IMR-90 (cell line): ENCODE results near the gene ADCYAP1R1. TPM values are rescaled to one million over a fixed set of nuclear protein-coding genes. Genes with fewer than 3 reads are reported as not detected.

Source experiments
- ATAC-seq: fragments of 200-7000 bp; cut with Tn5 transposase; 2 replicates; pipeline ENCODE4 v1.9.1; 2020; ENCODE audit warnings: low read depth, mild to moderate bottlenecking, moderate library complexity
- BruUV-seq: library from RNA; stranded (reverse); fragments of 400-500 nt; replicated peaks from 2 replicates; lab custom pipeline; 2021; lab: Mats Ljungman, UMichigan
- CTCF ChIA-PET: fragments of 300-600 bp; formaldehyde crosslinking; extraction: SDS; loops from one replicate; lab custom pipeline; 2021; ENCODE audit warnings: antibody characterized with exemption; lab: Yijun Ruan, JAX
- POLR2A ChIA-PET: fragments of 300-600 bp; sonication (Branson Sonifier 250); formaldehyde crosslinking; loops from one replicate; lab custom pipeline; 2022; ENCODE audit warnings: antibody characterized with exemption; ENCODE audit not compliant: unreplicated experiment; lab: Charles Lee
- DNase-seq: peaks from one replicate; pipeline ENCODE4 v3.0.0; 2013
- H2AFZ ChIP-seq: replicated peaks from 2 replicates; pipeline ENCODE3; 2013; ENCODE audit warnings: low read length, mild to moderate bottlenecking; ENCODE audit not compliant: poor library complexity
- H2AK5ac ChIP-seq: 2 replicates; pipeline ENCODE4 v1.6.1; 2013; ENCODE audit warnings: low read depth, low read length, inconsistent platforms
- H2AK9ac ChIP-seq: replicated peaks from 2 replicates; pipeline ENCODE3; 2013; ENCODE audit warnings: mild to moderate bottlenecking, low read depth, low read length, moderate library complexity; ENCODE audit not compliant: poor library complexity
- H2BK120ac ChIP-seq: 2 replicates; pipeline ENCODE4 v1.6.1; 2013; ENCODE audit warnings: low read depth, low read length, inconsistent platforms
- H2BK15ac ChIP-seq: 3 replicates; pipeline ENCODE4 v1.6.1; 2013; ENCODE audit warnings: low read depth, low read length, inconsistent platforms
- H2BK20ac ChIP-seq: 2 replicates; pipeline ENCODE4 v1.6.1; 2013; ENCODE audit warnings: low read depth, mild to moderate bottlenecking, inconsistent platforms, low read length, moderate library complexity
- H2BK5ac ChIP-seq: 2 replicates; pipeline ENCODE4 v1.6.1; 2013; ENCODE audit warnings: mild to moderate bottlenecking, low read depth, low read length, inconsistent platforms; ENCODE audit not compliant: poor library complexity, severe bottlenecking
- H3K14ac ChIP-seq: replicated peaks from 2 replicates; pipeline ENCODE4 v1.6.1; 2013; ENCODE audit warnings: low read depth, low read length, inconsistent platforms
- H3K18ac ChIP-seq: 2 replicates; pipeline ENCODE4 v1.6.1; 2013; ENCODE audit warnings: low read depth, low read length, control low read depth
- H3K23ac ChIP-seq: 2 replicates; pipeline ENCODE4 v1.6.1; 2013; ENCODE audit warnings: low read depth, low read length, inconsistent platforms
- H3K27ac ChIP-seq: 2 replicates; pipeline ENCODE4 v1.5.1; 2013; ENCODE audit warnings: mild to moderate bottlenecking, control low read depth, low read length; ENCODE audit not compliant: insufficient read depth
- H3K27me3 ChIP-seq: 2 replicates; pipeline ENCODE4 v1.6.1; 2013; ENCODE audit warnings: low read length; ENCODE audit not compliant: control insufficient read depth, insufficient read depth
- H3K36me3 ChIP-seq: 2 replicates; pipeline ENCODE4 v1.6.1; 2013; ENCODE audit warnings: low read length, mixed read lengths; ENCODE audit not compliant: control insufficient read depth, insufficient read depth
- H3K4ac ChIP-seq: 2 replicates; pipeline ENCODE4 v1.6.1; 2013; ENCODE audit warnings: low read depth, low read length, inconsistent platforms
- H3K4me1 ChIP-seq: 2 replicates; pipeline ENCODE4 v1.6.1; 2013; ENCODE audit warnings: low read length, mixed read lengths; ENCODE audit not compliant: control insufficient read depth, insufficient read depth
- H3K4me2 ChIP-seq: 2 replicates; pipeline ENCODE4 v1.6.1; 2013; ENCODE audit warnings: low read depth, mild to moderate bottlenecking, control low read depth, low read length, moderate library complexity
- H3K4me3 ChIP-seq: 2 replicates; pipeline ENCODE4 v1.5.1; 2013; ENCODE audit warnings: low read depth, mild to moderate bottlenecking, control low read depth, low read length, moderate library complexity; ENCODE audit not compliant: insufficient read depth
- H3K56ac ChIP-seq: 2 replicates; pipeline ENCODE4 v1.6.1; 2013; ENCODE audit warnings: low read length, inconsistent platforms; ENCODE audit not compliant: insufficient read depth; ENCODE audit errors: extremely low read depth
- H3K79me1 ChIP-seq, 2 experiments: 2 replicates each; pipeline ENCODE4 v1.6.1; 2013; ENCODE audit warnings: low read length in 2 of 2, inconsistent platforms in 1 of 2, low read depth in 1 of 2
- H3K9ac ChIP-seq: 2 replicates; pipeline ENCODE4 v1.6.1; 2013; ENCODE audit warnings: low read depth, low read length, control low read depth
- H3K9me1 ChIP-seq: 2 replicates; pipeline ENCODE4 v1.6.1; 2013; ENCODE audit warnings: low read length, inconsistent platforms; ENCODE audit not compliant: insufficient read depth
- H3K9me3 ChIP-seq: 2 replicates; pipeline ENCODE4 v1.6.1; 2013; ENCODE audit warnings: low read length; ENCODE audit not compliant: control insufficient read depth, insufficient read depth
- H4K20me1 ChIP-seq: 2 replicates; pipeline ENCODE4 v1.6.1; 2013; ENCODE audit warnings: low read length, inconsistent platforms; ENCODE audit not compliant: insufficient read depth
- H4K5ac ChIP-seq: 2 replicates; pipeline ENCODE4 v1.6.1; 2013; ENCODE audit warnings: mild to moderate bottlenecking, low read depth, low read length, control low read depth
- H4K8ac ChIP-seq, 2 experiments: 2 replicates each; pipeline ENCODE4 v1.6.1; 2013; ENCODE audit warnings: low read depth in 2 of 2, low read length in 2 of 2, control low read depth in 1 of 2, inconsistent platforms in 1 of 2
- H4K91ac ChIP-seq: 2 replicates; pipeline ENCODE4 v1.6.1; 2013; ENCODE audit warnings: low read depth, low read length, inconsistent platforms; ENCODE audit not compliant: insufficient read depth
- BHLHE40 ChIP-seq: fragments of 150-350 bp; IDR thresholded peaks from 2 replicates; pipeline ENCODE4 v1.6.1; 2016; ENCODE audit warnings: mild to moderate bottlenecking, low read depth, low read length
- CEBPB ChIP-seq: IDR thresholded peaks from 2 replicates; pipeline ENCODE4 v1.6.1; 2012; ENCODE audit warnings: low read depth, low read length, improper control_type of control experiment
- CHD1 ChIP-seq: IDR thresholded peaks from 2 replicates; pipeline ENCODE4 v1.6.1; 2012; ENCODE audit warnings: low read depth, low read length, improper control_type of control experiment
- CTCF ChIP-seq: conservative IDR thresholded peaks from 2 replicates; pipeline ENCODE4 v1.5.1; 2012; ENCODE audit warnings: mild to moderate bottlenecking, low read depth, low read length, improper control_type of control experiment
- ELK1 ChIP-seq: fragments of 150-350 bp; IDR thresholded peaks from 2 replicates; pipeline ENCODE4 v1.6.1; 2016; ENCODE audit warnings: low read depth, mild to moderate bottlenecking, low read length, moderate library complexity, borderline replicate concordance
- FOS ChIP-seq: fragments of 150-350 bp; IDR thresholded peaks from 2 replicates; pipeline ENCODE4 v1.6.1; 2016; ENCODE audit warnings: low read depth, low read length
- MAFK ChIP-seq: IDR thresholded peaks from 2 replicates; pipeline ENCODE4 v1.6.1; 2012; ENCODE audit warnings: low read depth, low read length, improper control_type of control experiment
- MAZ ChIP-seq: IDR thresholded peaks from 2 replicates; pipeline ENCODE4 v1.6.1; 2012; ENCODE audit warnings: low read depth, mild to moderate bottlenecking, low read length, improper control_type of control experiment, moderate library complexity, borderline replicate concordance
- MXI1 ChIP-seq: IDR thresholded peaks from 2 replicates; pipeline ENCODE4 v1.6.1; 2012; ENCODE audit warnings: low read depth, mild to moderate bottlenecking, low read length, moderate library complexity, borderline replicate concordance
- NFE2L2 ChIP-seq: fragments of 150-350 bp; IDR thresholded peaks from 2 replicates; pipeline ENCODE4 v1.6.1; 2016; ENCODE audit warnings: low read depth, mild to moderate bottlenecking, low read length
- POLR2A ChIP-seq: IDR thresholded peaks from 2 replicates; pipeline ENCODE4 v1.6.1; 2012; ENCODE audit warnings: mild to moderate bottlenecking, low read depth, low read length
- RAD21 ChIP-seq: IDR thresholded peaks from 2 replicates; pipeline ENCODE4 v1.6.1; 2012; ENCODE audit warnings: low read length, improper control_type of control experiment
- RCOR1 ChIP-seq: IDR thresholded peaks from 2 replicates; pipeline ENCODE4 v1.6.1; 2012; ENCODE audit warnings: mild to moderate bottlenecking, low read length, improper control_type of control experiment; ENCODE audit not compliant: insufficient replicate concordance
- RFX5 ChIP-seq: IDR thresholded peaks from 2 replicates; pipeline ENCODE4 v1.8.0; 2012; ENCODE audit warnings: low read depth, mild to moderate bottlenecking, low read length, moderate library complexity
- SMC3 ChIP-seq: fragments of 150-350 bp; IDR thresholded peaks from 2 replicates; pipeline ENCODE4 v1.6.1; 2016; ENCODE audit warnings: low read depth, mild to moderate bottlenecking, antibody characterized with exemption, low read length, moderate library complexity
- USF2 ChIP-seq: fragments of 150-350 bp; IDR thresholded peaks from 2 replicates; pipeline ENCODE4 v1.6.1; 2017; ENCODE audit warnings: mild to moderate bottlenecking, antibody characterized with exemption, low read length, low read depth
- WGBS, 2 experiments: methylation state at CpG; one replicate each; pipeline versions ENCODE4 v1.1.5 to v1.1.7; 2013; ENCODE audit warnings: missing lambda C conversion rate in 2 of 2; ENCODE audit not compliant: insufficient read length in 1 of 2; ENCODE audit errors: extremely low coverage in 2 of 2; 5-methylcytosine and 5-hydroxymethylcytosine counted together
- dilution Hi-C: fragments of 300-500 bp; cut with HindIII; formaldehyde crosslinking; loops from one replicate; pipeline ENCODE4 v1.14.3; 2018; ENCODE audit warnings: low sequenced_read_pairs; ENCODE audit not compliant: unreplicated experiment
- in situ Hi-C: fragments of 300-500 bp; cut with MboI; formaldehyde crosslinking; loops from 3 replicates; pipeline ENCODE4 v1.14.3; 2019; ENCODE audit warnings: low sequenced_read_pairs, inconsistent platforms, mixed read lengths
- intact Hi-C: fragments of 100-400 bp; cut with micrococcal nuclease; formaldehyde crosslinking; loops from 2 replicates; pipeline ENCODE4 v1.10.0; 2022
- polyA plus RNA-seq, 3 experiments: library from polyadenylated mRNA; depleted of rRNA; stranded (reverse); fragments of >200 nt; gene quantifications; 2 replicates each; pipeline ENCODE4 v1.2.3, GENCODE V29; 2012; ENCODE audit warnings: low replicate concordance in 1 of 3
- total RNA-seq: library from RNA; depleted of rRNA; stranded (reverse); fragments of >200 nt; gene quantifications from 2 replicates; pipeline ENCODE4 v1.2.3, GENCODE V29; 2012

Gene ADCYAP1R1
- total and polyA plus RNA-seq, 2 of the 4 experiments (the other 2 are of a cell fraction): not detected

- 50% methylated on average over 1 of the region's 4 CpGs; no CpG with 5 or more reads in 1 of the 2 experiments for WGBS, 2 experiments
- ChIA-PET POLR2A (no interaction called here), CTCF (no interaction called here)
- Histone ChIP-seq H3K4ac (no peak overlapping the region), H3K4me1 (no peaks in the 10 kb centered on the region), H3K36me3 (no peaks in the 10 kb centered on the region), H2AK9ac (no peak overlapping the region), H3K9ac (no peak overlapping the region), H3K18ac (no peak overlapping the region), H3K14ac (no peak overlapping the region), H2AK5ac (no peak overlapping the region), H3K79me1 (no peaks in the 10 kb centered on the region), H2BK20ac (no peak overlapping the region), H3K23ac (no peak overlapping the region), H2AFZ (no peak overlapping the region), H2BK15ac (no peak overlapping the region), H4K91ac (no peak overlapping the region), H2BK120ac (no peak overlapping the region), H3K27ac (no peak overlapping the region), H3K27me3 (no peaks in the 10 kb centered on the region; the same call in 1 of the 2 replicates), H3K9me3 (no peaks in the 10 kb centered on the region), H4K20me1 (no peaks in the 10 kb centered on the region), H3K4me2 (no peak overlapping the region), H4K5ac (no peak overlapping the region), H4K8ac (no peak overlapping the region), H3K56ac (no peak overlapping the region), H3K9me1 (no peaks in the 10 kb centered on the region), H3K4me3 (no peak overlapping the region), H2BK5ac (no peak overlapping the region)
- ATAC-seq (no peak), DNase-seq (no peak)
- intact Hi-C loops (no loop called here), dilution Hi-C loops (no loop called here), in situ Hi-C loops (no loop called here)
- no TSS peak for BruUV-seq
- TF ChIP-seq BHLHE40 (no peak), CHD1 (no peak), RFX5 (no peak), RCOR1 (no peak), MAZ (no peak), CEBPB (no peak), MAFK (no peak), NFE2L2 (no peak), CTCF (no peak), USF2 (no peak), SMC3 (no peak), FOS (no peak), ELK1 (no peak), RAD21 (no peak), POLR2A (no peak), MXI1 (no peak)
Measured at GRCh38 chr7:31092606-31093005, 40.5 kb downstream of the ADCYAP1R1 start.
